Esophagus squamous epithelium (tissue), 4 donors: Measurements from ENCODE around the gene HSF2BP.

Experiments
- POLR2A ChIP-seq, 4 donors: fragments of 450-650 bp; IDR thresholded peaks; one replicate each; pipeline ENCODE4 v1.6.1; 2017; ENCODE audit warnings: antibody characterized with exemption in 4 of 4, mild to moderate bottlenecking in 4 of 4, moderate library complexity in 3 of 4
- TF ChIP-seq, protein P1 (sequence below), 6 experiments: fragments of 450-650 bp in 4 of 6; fragments of 200-600 bp in 2 of 6; sonication (generic) in 2 of 6; IDR thresholded peaks; one replicate each; pipeline ENCODE4 v1.5.1; 2016 to 2019; ENCODE audit warnings: antibody characterized with exemption in 6 of 6, mild to moderate bottlenecking in 4 of 6, moderate library complexity in 4 of 6

GRCh38 chr21:43634618-43635017 lies 24.7 kb downstream of the HSF2BP start:
- TF ChIP-seq, protein P1, sequence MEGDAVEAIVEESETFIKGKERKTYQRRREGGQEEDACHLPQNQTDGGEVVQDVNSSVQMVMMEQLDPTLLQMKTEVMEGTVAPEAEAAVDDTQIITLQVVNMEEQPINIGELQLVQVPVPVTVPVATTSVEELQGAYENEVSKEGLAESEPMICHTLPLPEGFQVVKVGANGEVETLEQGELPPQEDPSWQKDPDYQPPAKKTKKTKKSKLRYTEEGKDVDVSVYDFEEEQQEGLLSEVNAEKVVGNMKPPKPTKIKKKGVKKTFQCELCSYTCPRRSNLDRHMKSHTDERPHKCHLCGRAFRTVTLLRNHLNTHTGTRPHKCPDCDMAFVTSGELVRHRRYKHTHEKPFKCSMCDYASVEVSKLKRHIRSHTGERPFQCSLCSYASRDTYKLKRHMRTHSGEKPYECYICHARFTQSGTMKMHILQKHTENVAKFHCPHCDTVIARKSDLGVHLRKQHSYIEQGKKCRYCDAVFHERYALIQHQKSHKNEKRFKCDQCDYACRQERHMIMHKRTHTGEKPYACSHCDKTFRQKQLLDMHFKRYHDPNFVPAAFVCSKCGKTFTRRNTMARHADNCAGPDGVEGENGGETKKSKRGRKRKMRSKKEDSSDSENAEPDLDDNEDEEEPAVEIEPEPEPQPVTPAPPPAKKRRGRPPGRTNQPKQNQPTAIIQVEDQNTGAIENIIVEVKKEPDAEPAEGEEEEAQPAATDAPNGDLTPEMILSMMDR (IDR thresholded peaks at IDR 0.05) = no peak
- TF ChIP-seq POLR2A (IDR thresholded peaks at IDR 0.05) = no peak
